SIG-M5 treated with dmso at 0.1 percent for 504 hours (cell line): ENCODE measurements around the gene SPRR2D.
"Not testable (repeated sequence)": the region's sequence is repeated elsewhere in the genome, so short reads cannot be mapped to it uniquely, and the experiment has no call there.

Source experiments
- DNase-seq: peaks from one replicate; lab custom pipeline; 2025; ENCODE audit not compliant: unreplicated experiment; lab: John Stamatoyannopoulos, UW

SPRR2D gene

GRCh38 chr1:153021829-153022228, 19.1 kb downstream of the SPRR2D start:
- DNase-seq = not testable (repeated sequence)

- DNase-seq = not testable (repeated sequence)
Measured at GRCh38 chr1:153011235-153011758, 29.6 kb downstream of the SPRR2D start.

GRCh38 chr1:153001382-153001781, 39.5 kb downstream of the SPRR2D start, which contains the start of gene SPRR3:
Gene SPRR3, plus strand, starts transcription at chr1:153001749. Its CDS starts 1,272 bp downstream, at chr1:153003021.
- no peak for DNase-seq

- no peak for DNase-seq
Measured at GRCh38 chr1:153000294-153000693, 40.6 kb downstream of the SPRR2D start.

DNA sequence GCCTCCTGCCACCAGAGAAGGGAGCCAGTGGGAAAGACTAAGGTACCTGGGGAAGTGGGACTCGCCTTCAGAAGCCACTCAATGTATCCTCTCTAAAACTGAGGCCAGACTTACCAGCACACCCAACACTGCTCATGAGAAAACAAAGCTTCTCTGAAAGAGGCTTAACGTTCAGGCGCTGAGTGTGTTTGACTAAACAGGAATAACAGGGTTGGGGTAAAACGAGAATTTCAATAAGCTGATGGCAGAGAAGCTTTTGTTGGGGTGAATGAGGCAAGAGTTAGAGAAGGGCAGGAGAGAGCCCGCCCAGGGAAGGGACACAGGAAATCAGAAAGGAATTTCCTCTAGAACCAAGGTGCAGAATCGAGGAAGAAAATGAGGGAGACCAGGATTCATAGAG, 41.1 kb downstream of the SPRR2D start:
- no peak for DNase-seq

DNA sequence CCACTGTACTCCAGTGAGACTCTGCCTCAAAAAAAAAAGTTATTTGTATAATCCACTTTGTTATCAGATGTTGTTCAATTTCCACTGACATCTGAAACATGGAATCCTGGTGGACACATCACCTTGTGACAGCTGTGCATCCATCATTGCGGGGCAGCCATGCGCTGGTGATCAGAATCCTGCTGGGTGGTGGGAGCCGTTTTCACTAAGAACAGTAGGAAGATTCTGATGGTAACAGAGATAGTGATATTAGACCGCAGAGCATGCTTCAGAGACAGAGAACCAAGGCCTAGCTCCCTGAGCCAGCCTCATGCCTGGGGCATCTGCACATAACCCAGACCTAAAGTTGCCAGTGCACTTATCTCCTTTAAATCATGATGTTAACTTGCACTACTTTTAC, 42.4 kb downstream of the SPRR2D start:
- DNase-seq = no peak

DNA sequence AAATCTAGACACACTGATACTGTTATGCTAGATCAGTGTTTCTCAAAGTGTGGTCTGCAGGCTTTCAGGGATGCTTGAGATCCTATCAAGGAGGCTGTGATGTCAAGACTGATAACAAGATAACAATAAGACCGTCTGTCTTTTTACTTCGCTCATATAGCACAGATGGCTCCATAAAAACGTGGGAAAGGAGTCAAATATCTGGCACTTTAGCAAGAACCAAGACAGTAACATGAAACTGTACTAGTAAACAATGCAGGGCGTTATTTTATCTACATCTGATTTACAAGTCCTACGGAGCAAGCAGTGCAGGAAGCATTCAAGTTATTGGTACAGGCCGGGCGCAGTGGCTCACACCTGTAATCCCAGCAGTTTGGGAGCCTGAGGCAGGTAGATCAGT, 43.0 kb downstream of the SPRR2D start:
- no peak for DNase-seq

GRCh38 chr1:152996633-152997400, 44.1 kb downstream of the SPRR2D start:
- DNase-seq = no peak

DNA sequence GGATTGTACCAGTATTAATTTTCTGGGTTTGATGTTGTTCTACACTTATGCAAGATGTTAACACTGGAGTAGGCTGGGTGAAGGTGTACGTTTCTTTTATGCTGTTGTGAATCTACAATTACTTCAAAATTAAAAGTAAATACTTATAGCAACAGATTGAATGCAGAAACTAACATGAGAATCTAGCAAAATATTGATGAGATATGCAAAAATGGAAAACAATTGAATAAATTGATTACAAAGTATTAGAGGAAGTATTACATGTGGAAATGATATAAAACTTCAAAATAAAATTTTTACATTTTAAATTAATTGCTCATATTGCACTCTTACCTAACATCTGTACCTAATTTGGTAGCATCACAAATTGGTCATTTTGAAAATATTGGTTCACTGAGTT, 45.1 kb downstream of the SPRR2D start:
- no peak for DNase-seq

GRCh38 chr1:152993186-152993585, 47.7 kb downstream of the SPRR2D start:
- no peak for DNase-seq
